Erythroblast (primary cell): ENCODE measurements around the gene GPR37.

Experiments used
- DNase-seq, 2 experiments: peaks; one replicate each; lab custom pipeline; 2025; lab: John Stamatoyannopoulos, UW
- GATA1 ChIP-seq: IDR thresholded peaks from 2 replicates; pipeline ENCODE4 v1.6.1; 2011; ENCODE audit warnings: low read depth, mild to moderate bottlenecking, control low read depth, low read length, moderate library complexity
- POLR2A ChIP-seq: IDR thresholded peaks from 2 replicates; pipeline ENCODE4 v1.6.1; 2011; ENCODE audit warnings: mild to moderate bottlenecking, low read length

The GPR37 gene

DNA sequence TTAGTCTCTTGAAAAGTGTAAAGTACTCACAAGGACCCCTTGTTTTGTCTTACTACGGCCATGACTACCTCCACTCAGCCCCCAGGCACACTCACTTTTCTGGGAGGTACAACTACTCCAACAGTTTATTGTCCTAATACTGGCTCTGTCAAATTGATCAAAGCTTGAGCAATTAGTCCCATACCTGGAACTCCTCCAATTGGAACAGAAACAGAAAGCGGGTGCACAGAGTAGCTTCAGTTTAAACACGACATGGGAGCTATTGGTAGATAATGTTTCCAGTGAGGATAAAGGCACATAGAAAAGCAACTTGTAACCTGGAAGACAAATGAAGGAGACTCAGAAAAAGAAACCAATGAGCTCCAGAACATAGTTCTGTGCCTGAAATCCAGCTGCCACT is 7.7 kb upstream of the GPR37 start:
- no peak for DNase-seq
- TF ChIP-seq GATA1, result no peak
- no peak for TF ChIP-seq POLR2A

GRCh38 chr7:124769136-124769535 is 3.5 kb upstream of the GPR37 start:
- DNase-seq, result no peak
- TF ChIP-seq GATA1 (no peak), POLR2A (no peak)

- TF ChIP-seq POLR2A (no peak), GATA1 (no peak)
Observed at GRCh38 chr7:124768525-124768924, 2.9 kb upstream of the GPR37 start.

GRCh38 chr7:124764847-124765400 is 668 bp downstream of the GPR37 start:
- no peak for DNase-seq
- TF ChIP-seq GATA1 (no peak), POLR2A (no peak)

More at GRCh38 chr7:124768525-124768924, 2.9 kb upstream of the GPR37 start:
- no peak for DNase-seq

DNA sequence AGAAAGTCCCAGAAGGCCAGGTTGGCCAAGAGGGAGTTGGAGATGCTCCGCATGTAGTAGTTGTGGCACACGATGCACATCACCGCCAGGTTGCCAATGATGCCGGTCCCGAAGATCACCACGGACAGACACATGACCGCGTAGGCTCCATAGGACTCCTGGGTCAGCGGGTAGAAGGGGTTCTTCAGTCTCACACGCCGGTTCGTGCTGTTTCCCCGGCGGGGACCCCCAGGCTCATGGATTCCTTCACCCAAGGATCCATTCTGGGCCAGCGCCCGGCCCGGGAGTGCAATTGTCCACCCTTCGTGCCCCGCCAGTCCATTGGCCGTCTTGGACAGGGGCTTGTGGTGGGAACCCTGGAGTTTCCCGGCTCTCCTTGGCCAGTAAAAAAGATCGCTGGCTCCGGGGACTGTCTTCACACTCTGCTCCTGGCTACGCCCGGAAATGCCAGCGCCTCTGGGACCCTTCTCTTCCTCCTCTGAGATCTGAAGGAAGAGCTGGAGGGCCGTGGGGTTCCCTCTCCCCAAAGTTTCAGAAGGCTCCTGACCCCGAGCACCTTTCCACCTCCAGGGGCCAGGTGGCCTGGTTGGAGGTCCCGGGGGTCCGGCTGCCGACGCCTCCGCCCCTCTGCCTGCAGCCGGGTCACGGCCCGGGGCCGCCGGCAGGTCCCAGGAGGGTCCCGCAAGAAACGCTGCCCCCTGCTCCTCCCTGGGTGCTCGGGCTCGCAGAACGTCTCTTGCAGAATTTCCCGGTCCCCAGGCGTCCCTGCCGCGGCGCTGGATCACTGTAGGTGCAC is 1.3 kb downstream of the GPR37 start:
- no peak for DNase-seq
- TF ChIP-seq POLR2A (no peak), GATA1 (no peak)

GRCh38 chr7:124762611-124763143 is 2.9 kb downstream of the GPR37 start:
- no peak for DNase-seq
- TF ChIP-seq GATA1 (no peak), POLR2A (no peak)

DNA sequence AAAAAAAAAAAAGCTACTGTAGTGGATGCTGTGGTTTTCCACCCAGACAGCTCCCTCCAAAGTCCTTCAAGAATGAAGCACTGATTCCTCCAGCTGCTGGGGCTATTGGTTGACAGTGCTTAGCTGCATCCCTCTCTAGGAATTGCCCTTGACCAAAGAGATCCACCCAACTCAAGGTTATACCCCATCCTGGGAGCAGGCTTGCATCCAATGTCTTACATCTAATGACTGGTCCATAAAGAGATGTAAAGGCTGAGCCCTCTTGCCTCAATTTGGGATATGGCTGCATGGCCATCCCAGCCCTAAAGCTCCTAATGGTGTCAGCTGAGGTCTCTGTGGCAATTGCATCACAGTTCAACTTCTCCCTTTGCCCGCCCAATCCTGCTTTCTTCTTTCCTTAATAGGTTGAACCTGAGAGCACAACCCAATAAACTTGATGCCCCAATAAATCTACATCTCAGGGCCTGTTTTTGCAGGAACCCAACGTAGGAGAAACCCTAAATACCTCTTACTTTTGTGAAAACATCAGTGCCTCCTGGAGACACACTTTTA is 4.4 kb downstream of the GPR37 start:
- TF ChIP-seq GATA1 (no peak), POLR2A (no peak)
- no peak for DNase-seq

DNA sequence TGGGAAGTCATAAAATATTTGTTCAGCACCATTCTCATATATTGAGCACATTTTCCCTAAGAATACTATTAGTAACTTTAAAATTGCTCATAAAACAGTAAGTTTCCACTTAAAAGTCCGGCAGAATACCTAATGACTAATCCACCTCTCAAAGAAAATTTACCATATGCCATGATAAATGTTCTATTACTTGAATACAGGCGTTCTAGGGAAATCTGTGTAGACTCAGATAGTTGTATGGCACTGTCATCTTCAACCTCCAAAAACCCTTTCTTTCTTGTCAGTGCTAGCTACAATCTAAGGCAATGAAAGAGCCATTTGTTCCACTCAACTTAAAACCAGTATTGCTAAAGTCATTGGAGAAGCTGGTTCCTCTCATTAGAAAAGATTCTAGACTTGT is 7.3 kb downstream of the GPR37 start:
- no peak for DNase-seq

DNA sequence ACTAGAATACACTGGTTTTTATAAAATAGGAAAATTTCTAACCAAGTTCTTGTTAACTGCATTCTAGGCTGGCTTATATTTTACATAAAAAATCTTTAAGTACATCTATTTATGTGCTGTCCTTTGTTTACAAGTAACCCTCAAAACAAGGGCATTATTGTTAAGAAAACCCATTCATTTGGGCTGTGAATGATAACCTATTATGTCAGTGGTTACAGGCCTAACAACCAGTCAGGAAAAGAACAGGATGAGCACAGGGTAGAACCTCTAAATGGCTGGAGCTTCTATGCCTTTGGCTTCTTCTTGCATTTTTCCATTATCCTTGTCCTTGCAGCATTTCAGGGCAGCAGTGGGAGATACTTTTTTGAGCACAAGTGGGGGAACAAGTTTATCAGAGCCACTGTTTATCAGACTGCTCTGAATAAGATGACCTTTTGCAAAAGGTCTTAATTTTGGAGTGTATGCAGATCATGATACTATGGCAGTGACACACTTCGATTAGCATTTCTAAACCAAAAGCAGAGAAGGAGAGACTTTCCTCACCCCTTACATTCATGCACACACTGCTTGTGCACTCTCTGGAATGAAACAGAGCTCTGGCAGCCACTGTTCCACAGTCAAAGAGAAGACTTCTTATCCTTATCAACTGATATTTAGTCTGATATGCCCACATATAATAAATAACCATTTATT is 10.9 kb downstream of the GPR37 start:
- TF ChIP-seq GATA1, result no peak
- DNase-seq, result no peak

More for the DNA sequence above, 7.3 kb downstream of the GPR37 start:
- TF ChIP-seq POLR2A, result no peak
- TF ChIP-seq GATA1, result no peak

DNA sequence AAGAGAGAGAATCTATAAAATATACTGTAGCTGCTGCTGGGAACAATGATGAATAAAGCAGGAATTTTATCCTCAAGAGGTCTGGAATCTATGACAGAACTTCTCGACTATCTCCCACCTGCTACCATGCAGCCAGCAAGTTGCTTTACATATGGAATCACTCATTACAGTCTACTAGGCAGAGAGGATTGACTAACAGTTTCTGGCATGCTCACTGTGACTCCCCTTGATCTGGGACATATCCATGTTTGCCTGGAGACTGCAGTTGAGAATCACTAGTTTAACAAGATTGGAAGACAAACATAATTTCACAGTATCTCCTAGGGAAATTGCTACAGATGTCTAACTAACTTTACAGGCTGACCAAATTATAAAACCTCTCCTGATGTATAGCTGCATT is 13.3 kb downstream of the GPR37 start:
- TF ChIP-seq POLR2A, result no peak
- TF ChIP-seq GATA1, result no peak
- DNase-seq, result no peak

DNA sequence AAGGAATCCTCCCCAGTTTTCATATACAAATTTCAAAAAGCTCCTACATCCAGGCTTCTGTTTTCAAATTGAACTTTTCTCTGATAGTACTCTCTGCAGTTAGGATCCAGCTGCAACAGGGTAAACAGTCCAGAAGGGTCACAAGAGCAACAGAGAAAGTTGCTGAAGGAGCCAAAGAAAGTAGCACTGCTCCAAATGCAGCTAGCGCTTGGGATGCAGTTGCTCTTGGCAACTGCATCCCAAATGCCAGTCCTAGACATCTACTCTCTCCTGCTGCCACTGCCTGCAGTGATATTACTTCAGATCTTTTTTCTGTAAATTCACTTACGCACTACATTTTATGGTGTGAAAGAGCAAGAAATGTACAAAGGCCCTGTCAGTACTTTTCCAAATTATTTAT is 14.6 kb downstream of the GPR37 start:
- no peak for DNase-seq
- TF ChIP-seq POLR2A (no peak), GATA1 (no peak)

- DNase-seq, result no peak
- no peak for TF ChIP-seq GATA1
- no peak for TF ChIP-seq POLR2A
Observed at GRCh38 chr7:124747072-124747471, 18.5 kb downstream of the GPR37 start.

- TF ChIP-seq GATA1 (no peak), POLR2A (no peak)
- no peak for DNase-seq
Observed at GRCh38 chr7:124738639-124739038, 27.0 kb downstream of the GPR37 start.
